ENCODE results near the gene GRIK5.
"Not testable (repeated sequence)": the region's sequence is repeated elsewhere in the genome, so short reads cannot be mapped to it uniquely, and the experiment has no call there.

Gene GRIK5

DNA sequence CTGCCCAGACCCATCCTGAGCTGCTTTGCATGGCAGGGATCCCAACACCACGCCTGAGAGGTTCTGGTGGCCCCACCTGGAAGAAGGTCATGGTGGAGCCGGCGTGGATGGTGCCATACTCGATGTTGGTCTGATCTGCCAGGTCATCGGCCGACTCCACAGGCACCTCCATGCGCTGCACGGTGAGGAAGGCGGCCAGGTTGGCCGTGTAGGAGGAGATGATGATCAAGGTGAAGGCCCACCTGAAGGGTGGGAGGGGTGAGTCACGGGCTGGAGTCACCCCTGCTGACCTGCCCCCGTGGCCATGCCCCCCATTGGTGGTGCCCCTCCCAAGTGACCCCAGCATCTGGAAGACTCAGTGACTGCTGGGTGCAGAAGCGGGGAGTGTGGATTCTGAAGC lies 63.4 kb downstream of the GRIK5 start:
- DNase-seq = no peak

DNA sequence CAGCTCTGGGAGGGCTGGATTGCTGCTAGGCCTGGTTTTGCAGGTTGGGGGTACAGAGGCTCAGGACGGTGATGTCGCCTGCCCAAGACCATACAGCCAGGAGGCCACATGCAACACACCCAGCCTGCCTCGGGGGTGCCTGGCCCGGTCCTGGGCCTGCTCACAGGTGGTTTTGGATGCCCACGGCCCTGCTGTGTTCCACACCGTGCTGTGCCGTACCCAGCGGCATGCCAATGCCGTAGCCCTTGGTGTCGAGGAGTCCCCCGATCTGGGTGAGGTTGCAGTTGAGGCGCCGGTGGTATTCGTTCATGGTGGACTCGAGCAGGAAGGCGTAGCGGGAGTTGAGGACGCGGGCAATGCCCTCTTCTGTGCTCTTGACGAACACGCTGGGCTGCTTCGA lies 64.5 kb downstream of the GRIK5 start:
- DNase-seq = no peak

DNA sequence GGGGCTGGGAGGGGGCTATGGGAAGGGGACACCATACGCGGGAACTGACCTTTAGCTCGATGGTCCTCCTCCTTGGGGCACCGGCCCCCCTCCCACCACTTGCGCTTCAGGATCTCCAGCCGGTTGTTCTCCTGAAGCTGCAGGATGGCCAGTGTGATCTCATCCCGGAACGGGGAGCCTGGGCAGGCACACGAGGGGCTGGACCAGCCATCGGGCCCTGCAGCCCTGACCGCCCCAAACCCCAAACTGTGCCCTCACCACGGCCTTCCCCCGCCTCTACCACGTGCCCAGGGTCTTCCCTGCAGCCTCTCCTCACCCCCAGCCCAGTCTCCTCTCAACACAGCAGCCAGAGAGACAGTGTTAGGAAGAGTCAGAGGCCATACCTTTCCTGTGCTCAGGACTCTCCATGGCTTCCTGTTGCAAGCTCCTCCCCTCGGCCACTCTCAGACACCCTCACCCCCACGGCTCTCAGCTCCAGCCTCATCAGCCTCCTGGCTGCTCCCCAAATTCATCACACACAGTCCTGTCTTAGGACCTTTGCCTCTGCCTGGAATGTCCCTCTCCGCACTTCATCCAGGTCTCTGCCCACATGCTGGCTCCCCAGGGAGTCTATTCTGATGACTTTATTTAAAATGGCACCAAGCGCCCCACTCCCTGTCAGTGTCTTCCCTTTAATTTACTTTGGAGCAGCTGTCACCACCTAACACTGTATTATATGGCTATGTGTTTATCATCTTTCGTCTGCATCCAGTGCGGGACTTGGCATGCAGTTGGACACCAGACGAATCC lies 66.3 kb downstream of the GRIK5 start:
- no peak for DNase-seq

DNA sequence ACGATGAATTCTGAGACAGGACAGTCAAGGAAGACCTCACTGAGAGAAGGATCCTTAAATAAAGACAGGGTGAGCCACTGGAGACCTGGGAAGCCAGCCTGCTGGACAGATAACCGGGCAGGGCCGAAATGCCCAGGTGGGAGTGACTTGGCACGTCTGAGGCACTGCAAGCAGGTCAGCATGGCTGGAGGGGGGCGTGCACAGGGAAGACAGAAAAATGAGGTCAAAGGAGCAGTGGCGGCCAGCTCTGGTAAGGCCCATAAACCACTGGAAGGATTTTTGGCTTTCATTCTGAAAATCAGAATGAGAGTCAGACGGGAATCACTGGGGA lies 70.2 kb downstream of the GRIK5 start:
- no peak for DNase-seq

DNA sequence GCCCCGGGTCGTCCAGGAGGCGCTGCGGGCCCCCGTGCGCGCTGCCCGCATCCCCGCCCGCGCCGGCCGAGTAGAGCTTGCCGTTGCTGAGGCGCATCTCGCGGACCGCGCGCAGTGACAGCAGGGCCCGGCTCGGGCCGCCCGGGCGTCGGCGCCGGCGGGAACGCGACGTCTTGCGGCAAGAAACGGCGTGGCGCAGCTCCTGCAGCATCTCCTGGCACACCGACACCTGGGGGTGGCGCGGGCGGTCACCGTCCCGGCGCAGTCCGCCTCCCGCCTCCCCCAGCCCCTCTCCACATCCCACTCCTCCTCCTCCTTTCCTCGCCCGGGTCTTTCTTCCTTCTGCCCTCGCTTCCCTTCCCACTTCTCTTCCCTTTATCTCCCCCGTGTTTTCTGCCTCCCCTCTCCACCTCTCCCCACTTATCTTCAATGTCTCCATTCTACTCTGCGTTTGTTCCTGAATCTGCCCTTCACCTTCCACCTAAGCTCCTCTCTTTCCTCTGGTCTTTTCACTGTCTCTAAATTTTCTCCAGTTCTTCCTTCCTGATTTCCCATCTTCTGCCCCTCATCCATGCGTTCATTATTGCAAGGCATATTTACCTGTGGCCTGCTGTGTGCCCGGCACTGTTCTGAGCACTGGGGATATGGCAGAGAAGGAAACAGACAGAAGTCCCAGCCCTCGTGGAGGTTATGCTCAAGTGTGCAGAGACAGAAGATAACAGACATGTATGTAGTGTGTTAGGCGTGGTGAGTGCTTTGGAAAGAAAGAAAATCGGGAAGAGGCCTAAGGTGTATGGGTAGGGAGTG lies 70.7 kb downstream of the GRIK5 start:
- DNase-seq = no peak

DNA sequence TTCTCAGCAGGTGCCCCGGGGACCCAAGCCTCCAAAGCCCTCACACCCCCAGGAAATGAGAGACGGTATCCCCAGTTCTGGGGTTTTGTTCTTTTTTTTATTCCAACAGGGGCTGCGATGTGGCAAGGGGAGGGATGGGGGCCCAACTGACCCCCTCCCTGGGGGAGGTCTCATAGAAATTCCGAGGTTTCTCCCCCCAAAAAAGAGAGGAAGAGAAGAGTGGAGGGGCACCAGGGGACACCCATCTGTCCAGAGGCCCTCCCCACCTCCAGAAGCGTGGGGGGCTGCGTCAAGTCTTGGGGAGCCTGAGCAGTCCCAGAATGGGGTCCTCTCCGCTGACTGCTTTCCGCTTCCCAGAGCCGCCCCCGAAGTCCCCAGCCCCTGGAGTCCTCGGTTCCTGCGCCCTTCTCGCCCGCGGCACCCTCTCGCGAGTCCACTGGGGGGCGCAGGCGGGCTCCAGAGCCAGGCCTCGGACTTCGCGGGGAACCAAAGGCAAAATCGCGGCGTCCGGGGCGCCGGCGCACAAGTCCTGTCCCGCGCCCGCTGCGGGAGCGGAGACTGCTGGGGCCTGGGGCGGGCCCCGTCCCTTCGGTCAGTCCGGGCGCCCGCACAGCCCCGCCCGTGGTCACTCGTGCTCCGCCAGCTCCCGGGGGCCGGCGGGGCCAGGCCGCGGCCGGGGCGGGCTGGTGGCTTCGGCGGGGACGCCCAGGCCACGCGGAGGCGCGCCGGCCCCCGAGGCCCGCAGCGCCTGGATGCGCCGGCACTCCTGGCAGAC lies 71.6 kb downstream of the GRIK5 start:
- DNase-seq = peak; percentile 47

DNA sequence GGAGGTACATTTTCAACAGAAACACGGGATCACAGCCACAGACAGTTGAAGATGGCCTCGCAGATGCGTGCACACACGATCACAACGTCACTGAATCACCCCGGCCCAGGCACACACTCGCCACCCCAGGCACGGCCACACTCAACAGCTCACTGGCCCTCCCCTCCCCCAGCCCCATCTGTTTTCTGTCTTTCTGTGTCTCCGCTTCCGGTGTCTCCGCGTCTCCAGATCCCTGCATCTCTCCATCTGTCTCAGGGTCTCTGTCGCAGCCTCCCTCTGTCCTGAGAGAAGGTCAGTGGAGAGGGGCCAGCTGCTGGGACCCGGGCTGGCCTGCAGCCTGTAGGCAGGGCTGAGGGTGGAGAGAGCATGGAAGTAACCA lies 72.2 kb downstream of the GRIK5 start:
- no peak for DNase-seq

DNA sequence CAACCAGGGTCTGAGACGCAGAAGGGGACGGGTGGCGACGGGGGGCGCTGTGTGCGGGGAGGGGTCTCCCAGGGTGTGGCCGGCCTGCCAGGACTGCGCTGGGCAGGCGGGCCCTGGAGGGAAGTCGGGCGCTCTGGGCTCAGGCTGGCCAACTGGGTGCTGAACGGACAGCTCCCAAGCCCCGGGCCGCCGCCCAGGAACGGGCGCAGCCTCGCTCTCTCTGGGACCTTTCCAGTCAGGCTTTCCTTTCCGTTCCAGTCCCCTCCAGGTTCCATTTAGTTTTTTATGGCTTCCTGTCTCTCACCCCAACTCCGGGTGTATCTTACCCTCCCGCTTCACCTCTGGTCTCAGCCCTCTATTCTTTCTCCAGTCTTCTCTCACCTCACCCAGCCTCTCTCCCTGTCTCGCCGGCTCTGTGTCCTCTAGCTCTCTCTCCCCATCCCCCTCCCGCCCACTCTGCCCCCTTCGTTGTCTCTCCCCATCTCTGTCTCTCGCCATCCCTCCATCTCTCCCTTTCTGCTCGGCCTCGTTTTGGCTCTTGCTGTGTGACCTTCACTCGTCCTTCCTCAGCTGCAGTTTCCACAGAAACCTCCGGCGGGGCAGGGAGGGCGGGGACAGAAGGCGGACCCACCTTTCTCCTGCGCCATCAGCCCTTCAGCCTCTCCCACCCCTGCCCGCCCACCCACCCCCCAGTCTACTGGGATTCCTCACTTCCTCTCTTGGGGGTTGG lies 72.7 kb downstream of the GRIK5 start:
- no peak for DNase-seq

DNA sequence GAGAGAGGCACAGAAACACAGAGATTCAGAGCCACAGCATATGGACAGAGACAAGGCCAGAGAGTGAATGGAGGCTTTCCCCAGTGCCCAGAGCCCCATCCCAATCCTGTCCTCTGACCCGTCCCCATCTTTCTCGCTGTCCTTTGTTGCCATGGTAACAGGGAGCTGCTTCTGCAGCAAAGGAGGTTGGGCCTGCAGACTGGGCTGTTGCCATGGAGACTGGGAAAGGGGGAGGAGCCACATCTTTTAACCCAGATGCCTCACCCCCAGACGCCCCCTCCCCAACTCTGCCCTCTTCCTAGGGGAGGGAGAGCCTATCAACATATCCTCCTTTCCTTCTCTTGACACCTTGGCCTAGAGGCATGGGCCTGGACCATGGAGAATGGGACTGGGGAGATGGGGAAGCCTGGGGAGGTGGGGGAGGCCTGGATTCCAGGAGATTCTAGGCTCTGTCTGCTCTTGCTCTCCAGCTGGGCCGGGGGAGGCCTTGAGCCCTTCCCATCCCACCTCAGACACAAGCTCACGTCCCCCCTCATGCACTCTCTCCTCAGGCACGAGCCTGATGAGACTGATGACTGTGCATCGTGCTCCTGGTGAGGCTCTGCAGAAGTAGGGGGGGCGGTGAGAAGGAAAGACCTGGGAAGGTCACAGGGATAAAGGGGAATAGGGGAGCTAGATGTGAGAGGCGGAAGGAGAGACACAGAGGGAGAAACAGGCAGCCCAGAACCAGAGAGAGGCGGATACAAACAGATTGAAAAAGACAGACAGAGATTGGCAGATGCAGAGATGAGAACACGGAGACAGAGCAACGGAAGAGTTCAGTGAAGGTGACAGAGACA lies 73.8 kb downstream of the GRIK5 start:
- DNase-seq = no peak

DNA sequence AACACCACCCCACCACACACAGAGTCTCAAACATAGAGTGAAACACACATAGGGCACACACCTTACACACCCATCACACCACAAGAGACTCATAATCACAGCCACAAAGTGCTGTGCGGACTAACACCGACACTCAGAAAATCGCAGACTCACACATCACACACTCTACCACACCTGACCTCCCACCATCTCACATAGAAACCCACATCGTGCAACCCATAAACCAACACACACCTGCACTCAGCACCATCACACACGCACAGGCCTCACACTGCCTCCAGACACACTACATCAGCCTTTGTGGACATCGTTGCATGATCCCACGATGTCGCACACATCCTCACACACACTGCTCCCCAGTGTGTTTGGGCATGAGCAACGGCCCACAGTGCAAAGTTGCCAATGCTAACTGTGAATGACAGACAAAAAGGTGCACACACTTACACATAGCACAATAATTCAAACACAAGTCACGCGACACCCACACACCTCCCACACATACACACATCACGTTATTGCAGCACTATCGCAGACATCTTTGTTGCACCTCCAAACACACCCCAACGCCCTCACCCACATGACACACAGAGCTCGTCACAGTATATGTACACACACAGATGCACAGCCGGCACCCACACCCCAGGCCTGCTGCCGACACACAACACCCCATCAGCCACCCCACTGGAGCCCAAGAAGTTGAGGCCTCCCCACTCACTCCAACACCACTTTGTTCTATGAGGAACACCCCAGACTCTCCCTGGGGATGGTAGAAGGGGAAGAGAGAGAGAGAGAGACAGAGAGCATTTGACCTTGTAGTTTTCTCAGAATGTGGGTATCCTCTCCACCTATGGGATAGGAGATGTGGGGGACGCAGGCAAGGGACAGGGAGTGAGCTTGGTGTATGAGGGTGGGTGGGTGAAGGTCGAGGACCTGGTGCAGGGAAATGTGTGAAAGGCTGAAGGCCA lies 74.7 kb downstream of the GRIK5 start:
- no peak for DNase-seq

DNA sequence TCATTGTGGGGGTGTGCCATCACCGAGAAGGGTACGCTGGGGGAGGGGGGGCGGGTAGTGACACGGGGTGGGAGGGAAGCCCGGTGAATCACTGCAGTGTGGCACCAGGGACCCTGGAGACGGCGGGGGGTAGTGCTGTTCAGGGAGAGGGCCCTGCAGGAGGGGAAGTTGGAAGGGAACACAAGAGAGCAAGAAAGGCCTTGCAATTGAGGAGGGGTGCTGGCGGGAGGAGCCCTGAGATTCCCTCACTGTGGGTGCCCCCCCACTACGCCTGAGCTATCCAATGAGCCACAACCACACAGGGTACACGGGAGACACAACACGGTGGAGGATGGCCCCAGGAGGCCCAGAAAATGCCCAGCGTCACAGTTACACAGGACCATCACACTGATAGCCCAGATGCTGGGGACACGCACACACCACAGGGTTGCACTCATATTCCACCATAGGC lies 75.5 kb downstream of the GRIK5 start:
- DNase-seq = no peak

DNA sequence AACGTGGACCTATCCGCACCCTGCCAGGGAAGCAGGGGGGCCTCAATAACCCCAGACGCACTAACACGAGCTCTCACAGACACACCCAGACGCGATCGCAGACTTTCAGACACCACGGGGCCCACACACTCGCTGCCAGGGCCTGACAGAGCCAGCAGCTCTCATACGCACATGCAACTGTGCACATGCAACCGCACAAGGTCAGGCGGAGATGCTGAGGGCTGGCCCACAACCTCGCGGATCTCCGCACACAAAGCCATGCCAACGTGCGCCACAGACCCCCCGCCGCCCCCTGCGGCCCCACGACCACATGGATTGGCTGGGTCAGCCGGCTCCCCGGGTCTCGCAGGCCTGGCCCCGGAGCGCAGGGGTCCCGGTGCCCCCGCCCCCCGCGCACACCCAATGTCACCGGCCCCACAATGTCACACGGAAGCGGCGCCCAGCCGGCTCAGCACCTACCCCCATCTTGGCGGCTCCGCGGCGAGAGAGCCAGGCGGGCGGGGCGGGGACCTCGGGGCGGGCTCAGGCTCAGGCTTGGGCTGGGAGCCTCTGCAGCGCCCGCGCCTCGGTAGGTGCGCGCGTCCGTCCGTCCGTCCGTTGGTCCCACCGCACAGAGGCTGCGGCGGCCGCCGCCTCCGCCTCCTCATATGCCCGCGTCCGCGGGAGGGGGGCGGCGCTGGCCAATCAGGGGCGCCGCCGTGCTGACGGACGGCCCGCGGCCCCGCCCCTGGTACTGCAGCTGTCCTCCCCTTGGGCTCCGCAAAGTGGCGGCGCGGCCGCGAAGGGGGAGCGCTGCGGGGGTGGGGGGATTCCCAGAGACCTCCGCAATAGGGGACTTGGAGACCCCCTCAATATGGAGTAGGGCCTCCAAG lies 76.2 kb downstream of the GRIK5 start, which contains the start of gene ATP1A3:
Gene ATP1A3 (minus strand): TSS at position 619 of the 872 bp plus-strand sequence. CDS start 154 bp downstream, at position 465.
- peak; percentile 33 for DNase-seq

DNA sequence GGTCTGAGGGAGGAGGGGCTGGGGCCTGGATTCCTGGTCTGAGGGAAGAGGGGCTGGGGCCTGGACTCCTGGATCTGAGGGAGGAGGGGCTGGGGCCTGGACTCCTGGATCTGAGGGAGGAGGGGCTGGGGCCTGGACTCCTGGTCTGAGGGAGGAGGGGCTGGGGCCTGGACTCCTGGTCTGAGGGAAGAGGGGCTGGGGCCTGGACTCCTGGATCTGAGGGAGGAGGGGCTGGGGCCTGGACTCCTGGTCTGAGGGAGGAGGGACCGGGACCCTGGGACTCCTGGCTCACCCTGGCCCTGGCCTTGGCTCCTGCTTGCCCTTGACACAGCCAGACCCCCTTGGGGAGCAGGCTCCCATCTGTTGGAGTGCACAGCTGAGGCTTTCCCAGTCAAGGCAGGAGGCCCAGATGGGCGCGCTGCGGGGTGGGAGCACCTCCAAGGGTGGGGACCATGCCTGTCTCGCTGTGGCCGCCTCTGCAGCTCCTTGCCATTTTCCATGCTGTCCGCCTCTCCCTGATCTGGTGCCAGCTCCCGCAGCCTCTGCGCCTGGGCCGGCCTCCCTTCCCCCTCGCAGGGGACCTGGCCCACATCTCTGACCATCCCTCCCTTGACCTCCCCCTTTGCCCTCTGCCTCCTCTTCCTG lies 78.0 kb downstream of the GRIK5 start:
- DNase-seq = not testable (repeated sequence)

DNA sequence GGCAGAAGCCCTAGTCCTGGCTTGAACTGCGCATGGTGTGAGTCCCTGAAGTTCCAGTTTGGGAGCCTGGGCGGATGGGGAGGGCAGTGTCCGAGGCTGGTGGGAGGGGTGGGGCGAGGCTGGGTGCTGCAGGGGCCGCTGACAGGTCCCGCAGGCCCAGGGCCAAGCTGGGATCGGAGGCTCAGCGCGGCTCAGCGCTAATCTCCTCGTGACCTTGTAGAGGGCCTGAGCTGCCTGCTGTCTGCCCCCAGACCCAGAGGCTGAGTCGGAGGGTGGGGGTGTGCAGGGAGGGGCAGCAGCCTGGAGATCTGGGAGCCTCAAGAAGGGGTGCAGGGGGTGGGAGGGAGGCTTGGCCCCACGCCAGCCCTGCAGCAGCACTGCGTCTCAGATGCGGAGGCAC lies 79.0 kb downstream of the GRIK5 start:
- no peak for DNase-seq

DNA sequence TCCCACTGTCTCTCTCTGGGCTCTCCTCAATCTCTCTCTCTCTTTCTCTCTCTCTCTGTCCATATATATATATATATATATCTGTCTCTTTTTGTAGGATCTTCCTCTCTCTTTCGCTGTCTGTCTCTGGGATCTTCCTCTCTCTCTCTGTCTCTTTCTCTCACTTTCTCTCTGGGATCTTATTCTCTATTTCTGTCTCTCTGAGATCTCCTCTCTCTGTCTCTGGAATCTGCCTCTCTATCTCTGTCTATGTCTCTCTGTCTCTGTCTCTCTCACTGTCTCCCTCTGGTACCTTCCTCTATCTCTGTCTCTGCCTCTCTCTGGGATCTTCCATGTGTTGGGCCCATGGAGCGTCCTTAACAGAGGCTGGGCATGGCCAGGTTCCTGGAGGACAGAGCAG lies 79.4 kb downstream of the GRIK5 start:
- DNase-seq = no peak

DNA sequence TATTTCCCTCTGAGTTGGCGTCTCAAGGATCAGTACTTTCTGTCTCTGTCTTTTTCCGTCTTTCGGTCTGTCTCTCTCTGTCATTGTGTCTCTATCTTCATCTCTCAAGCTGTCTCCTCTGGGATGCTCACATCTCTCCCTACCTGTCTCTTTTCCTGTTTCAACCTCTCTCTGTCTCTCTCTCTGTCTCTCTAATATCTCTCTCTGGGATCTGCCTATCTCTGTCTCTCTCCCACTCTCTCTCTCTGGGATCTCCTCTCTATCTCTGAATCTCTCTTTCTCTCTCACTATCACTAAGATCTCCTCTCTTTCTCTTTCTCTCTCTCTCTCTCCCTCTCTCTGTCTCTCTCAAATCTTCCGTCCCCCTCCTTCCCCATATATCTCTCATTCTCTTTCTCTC lies 80.0 kb downstream of the GRIK5 start:
- DNase-seq = no peak

DNA sequence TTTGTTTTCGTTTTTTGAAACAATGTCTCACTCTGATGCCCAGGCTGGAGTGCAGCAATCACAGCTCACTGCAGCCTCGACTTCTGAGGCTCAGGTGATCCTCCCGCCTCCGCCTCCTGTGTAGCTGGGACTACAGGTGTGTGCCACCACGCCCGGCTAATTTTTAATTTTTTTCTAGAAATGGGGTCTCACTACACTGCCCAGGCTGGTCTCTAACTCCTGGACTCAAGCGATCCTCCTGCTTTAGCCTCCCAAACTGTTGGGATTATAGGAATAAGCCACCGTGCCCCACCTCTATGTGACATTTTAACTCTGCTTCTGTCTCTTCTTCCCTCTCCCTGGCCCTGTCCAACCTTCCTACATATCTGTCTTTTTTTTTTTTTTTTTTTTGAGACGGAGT lies 81.1 kb downstream of the GRIK5 start:
- DNase-seq = no peak

DNA sequence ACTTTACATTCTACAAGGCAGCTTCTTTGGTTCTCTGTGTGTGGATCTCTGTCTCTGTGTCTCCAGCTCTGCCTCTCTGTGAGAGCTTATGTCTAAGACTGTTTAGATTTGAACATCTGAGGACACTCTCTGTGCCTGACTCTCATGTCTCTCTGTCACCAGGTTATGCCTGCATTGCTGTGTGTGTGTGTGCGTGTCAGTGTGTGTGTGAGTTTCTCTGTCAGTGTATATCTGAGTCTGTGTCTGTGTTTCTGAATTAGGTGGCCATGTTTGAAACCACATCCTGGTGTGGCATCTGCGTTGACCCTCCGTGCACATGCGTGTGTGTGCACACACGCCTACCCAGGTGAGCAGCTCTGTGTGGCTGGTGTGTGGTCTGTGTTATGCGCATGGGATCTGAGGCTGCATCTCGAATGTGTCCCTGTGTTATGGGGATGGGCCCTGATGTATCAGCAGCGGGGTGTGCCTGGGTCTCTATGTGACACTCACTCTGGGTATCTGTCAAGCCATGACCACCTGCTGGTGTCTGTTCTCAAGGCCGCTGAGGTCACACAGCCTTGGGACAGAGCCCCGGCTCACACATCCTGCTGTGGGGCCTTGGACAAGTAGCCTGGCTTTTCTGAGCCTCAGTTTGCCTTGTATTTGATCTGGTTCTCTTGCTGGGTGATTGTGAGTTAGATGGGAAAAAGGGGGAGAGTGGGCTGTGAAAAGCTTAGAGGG lies 82.7 kb downstream of the GRIK5 start:
- DNase-seq = no peak
